Fibroblast of lung (primary cell): ENCODE results near the gene SYTL3. TPM values are rescaled to one million over a fixed set of nuclear protein-coding genes. Genes with fewer than 3 reads are reported as not detected.

ENCODE experiments used
- DNase-seq, 2 donors: peaks; one replicate each; pipeline versions ENCODE4 v3.0.0 to v3.0.0-alpha.2; 2010; ENCODE audit warnings: low read depth in 2 of 2
- H2AFZ ChIP-seq: 2 replicates; pipeline ENCODE4 v1.5.1; 2012; ENCODE audit warnings: low read length, control low read depth, inconsistent platforms
- H3K27ac ChIP-seq: 2 replicates; pipeline ENCODE4 v1.5.1; 2011; ENCODE audit warnings: low read length, control low read depth; ENCODE audit not compliant: insufficient read depth
- H3K27me3 ChIP-seq: 2 replicates; pipeline ENCODE4 v1.5.1; 2011; ENCODE audit warnings: mild to moderate bottlenecking, low read length; ENCODE audit not compliant: control insufficient read depth, insufficient read depth
- H3K36me3 ChIP-seq: 2 replicates; pipeline ENCODE4 v1.5.1; 2011; ENCODE audit warnings: low read length; ENCODE audit not compliant: control insufficient read depth, insufficient read depth
- H3K4me1 ChIP-seq: 2 replicates; pipeline ENCODE4 v1.5.1; 2011; ENCODE audit warnings: low read length; ENCODE audit not compliant: control insufficient read depth, insufficient read depth; ENCODE audit errors: extremely low read depth
- H3K4me2 ChIP-seq: 2 replicates; pipeline ENCODE4 v1.5.1; 2011; ENCODE audit warnings: low read length, control low read depth; ENCODE audit not compliant: insufficient read depth; ENCODE audit errors: extremely low read depth
- H3K4me3 ChIP-seq, 4 experiments: fragments of 200-600 bp in 1 of 4; sonication (generic) in 1 of 4; replicated peaks in 1 of 4; 2 replicates each; pipeline ENCODE4 v1.5.1; 2011 to 2016; ENCODE audit warnings: low read length in 4 of 4, low read depth in 3 of 4, mild to moderate bottlenecking in 3 of 4, control low read depth in 2 of 4, inconsistent platforms in 1 of 4, mixed read lengths in 1 of 4; ENCODE audit not compliant: insufficient read depth in 1 of 4; ENCODE audit errors: control extremely low read depth in 1 of 4
- H3K79me2 ChIP-seq: 2 replicates; pipeline ENCODE4 v1.5.1; 2012; ENCODE audit warnings: mild to moderate bottlenecking, low read length, inconsistent platforms; ENCODE audit not compliant: control insufficient read depth, insufficient read depth
- H3K9ac ChIP-seq: 2 replicates; pipeline ENCODE4 v1.5.1; 2011; ENCODE audit warnings: mild to moderate bottlenecking, low read length, control low read depth; ENCODE audit not compliant: insufficient read depth
- H3K9me3 ChIP-seq: 2 replicates; pipeline ENCODE4 v1.5.1; 2012; ENCODE audit warnings: low read depth, low read length; ENCODE audit not compliant: control insufficient read depth, insufficient read depth
- H4K20me1 ChIP-seq: 2 replicates; pipeline ENCODE4 v1.5.1; 2011; ENCODE audit warnings: low read length; ENCODE audit not compliant: control insufficient read depth, insufficient read depth; ENCODE audit errors: extremely low read depth
- EZH2 ChIP-seq: IDR thresholded peaks from 2 replicates; pipeline ENCODE4 v1.5.1; 2012; ENCODE audit warnings: low read length, control low read depth, mild to moderate bottlenecking; ENCODE audit errors: missing control alignments
- polyA plus RNA-seq, 2 donors: library from polyadenylated mRNA; depleted of rRNA in 1 of 2; stranded (reverse) in 1 of 2; unstranded in 1 of 2; fragments of >200 nt; gene quantifications; 2 replicates each; pipeline ENCODE4 v1.2.1, GENCODE V29; 2011 to 2012; ENCODE audit warnings: missing spikeins in 1 of 2
- total RNA-seq: library from RNA; depleted of rRNA; stranded (reverse); fragments of >200 nt; gene quantifications from 2 replicates; pipeline ENCODE4 v1.2.1, GENCODE V29; 2014
- TF ChIP-seq, protein P1 (sequence below), 2 donors: IDR thresholded peaks in 1 of 2; conservative IDR thresholded peaks in 1 of 2; 1 replicate in 1 of 2; 2 replicates in 1 of 2; pipeline ENCODE4 v1.5.1; 2011 to 2012; ENCODE audit warnings: low read length in 2 of 2, control low read depth in 1 of 2, inconsistent platforms in 1 of 2, low read depth in 1 of 2, mild to moderate bottlenecking in 1 of 2

SYTL3 gene
- total and polyA plus RNA-seq, 2 donors (not counting 1 experiment from before 2014, with no cell fraction given): 0.76 to 4.6 TPM

DNA sequence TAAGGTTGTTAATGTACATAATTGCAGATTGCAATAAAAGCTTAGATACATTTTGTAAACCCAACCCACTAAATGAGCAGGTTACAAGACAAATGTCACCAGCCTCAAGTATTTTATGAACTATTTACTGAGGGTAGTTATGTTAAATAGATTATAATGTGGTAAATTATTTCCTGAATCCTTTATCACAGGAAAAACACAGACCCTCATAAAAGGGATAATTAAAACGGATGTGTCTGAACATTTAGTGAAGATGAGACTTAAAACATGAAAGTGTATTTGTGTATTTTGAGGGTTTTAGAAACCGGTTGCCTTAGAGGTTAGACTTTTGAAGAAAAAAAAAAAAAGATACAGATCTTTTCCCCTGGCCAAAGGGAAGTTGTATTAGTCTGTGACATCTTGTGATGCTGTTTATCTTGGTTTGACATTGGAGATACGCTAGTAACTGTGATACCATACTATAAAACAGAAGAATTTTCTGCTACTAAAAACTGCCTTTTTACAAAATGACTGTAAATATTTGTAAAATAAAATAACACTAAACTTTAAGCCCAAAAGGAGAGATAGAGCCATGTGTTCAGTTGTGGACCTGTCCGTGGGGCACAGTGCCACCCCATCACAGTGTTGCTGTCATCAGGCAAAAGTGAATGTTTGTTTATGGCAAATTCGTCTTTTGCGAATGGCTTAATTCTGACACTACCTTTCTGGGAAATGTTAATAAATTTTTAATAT is 15.0 kb upstream of the SYTL3 start:
- Histone ChIP-seq H3K9ac (no peak overlapping the region), H3K79me2 (peaks cover 19% of the 10 kb centered on the region), H3K27ac (no peak overlapping the region), H3K9me3 (no peaks in the 10 kb centered on the region), H2AFZ (no peak overlapping the region), H3K36me3 (peaks cover 8% of the 10 kb centered on the region), H3K4me3 (no peak overlapping the region), H3K4me2 (no peak overlapping the region), H4K20me1 (no peaks in the 10 kb centered on the region), H3K4me1 (peaks cover 12% of the 10 kb centered on the region), H3K27me3 (no peaks in the 10 kb centered on the region)
- no peak for DNase-seq
- no peak for TF ChIP-seq EZH2
- TF ChIP-seq, protein P1, sequence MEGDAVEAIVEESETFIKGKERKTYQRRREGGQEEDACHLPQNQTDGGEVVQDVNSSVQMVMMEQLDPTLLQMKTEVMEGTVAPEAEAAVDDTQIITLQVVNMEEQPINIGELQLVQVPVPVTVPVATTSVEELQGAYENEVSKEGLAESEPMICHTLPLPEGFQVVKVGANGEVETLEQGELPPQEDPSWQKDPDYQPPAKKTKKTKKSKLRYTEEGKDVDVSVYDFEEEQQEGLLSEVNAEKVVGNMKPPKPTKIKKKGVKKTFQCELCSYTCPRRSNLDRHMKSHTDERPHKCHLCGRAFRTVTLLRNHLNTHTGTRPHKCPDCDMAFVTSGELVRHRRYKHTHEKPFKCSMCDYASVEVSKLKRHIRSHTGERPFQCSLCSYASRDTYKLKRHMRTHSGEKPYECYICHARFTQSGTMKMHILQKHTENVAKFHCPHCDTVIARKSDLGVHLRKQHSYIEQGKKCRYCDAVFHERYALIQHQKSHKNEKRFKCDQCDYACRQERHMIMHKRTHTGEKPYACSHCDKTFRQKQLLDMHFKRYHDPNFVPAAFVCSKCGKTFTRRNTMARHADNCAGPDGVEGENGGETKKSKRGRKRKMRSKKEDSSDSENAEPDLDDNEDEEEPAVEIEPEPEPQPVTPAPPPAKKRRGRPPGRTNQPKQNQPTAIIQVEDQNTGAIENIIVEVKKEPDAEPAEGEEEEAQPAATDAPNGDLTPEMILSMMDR (conservative IDR thresholded peaks at IDR 0.05 in 1 of 2, IDR thresholded peaks at IDR 0.05 in 1 of 2; ENCODE audit: low read depth in 1 of 2, low read length in 2 of 2): no peak

DNA sequence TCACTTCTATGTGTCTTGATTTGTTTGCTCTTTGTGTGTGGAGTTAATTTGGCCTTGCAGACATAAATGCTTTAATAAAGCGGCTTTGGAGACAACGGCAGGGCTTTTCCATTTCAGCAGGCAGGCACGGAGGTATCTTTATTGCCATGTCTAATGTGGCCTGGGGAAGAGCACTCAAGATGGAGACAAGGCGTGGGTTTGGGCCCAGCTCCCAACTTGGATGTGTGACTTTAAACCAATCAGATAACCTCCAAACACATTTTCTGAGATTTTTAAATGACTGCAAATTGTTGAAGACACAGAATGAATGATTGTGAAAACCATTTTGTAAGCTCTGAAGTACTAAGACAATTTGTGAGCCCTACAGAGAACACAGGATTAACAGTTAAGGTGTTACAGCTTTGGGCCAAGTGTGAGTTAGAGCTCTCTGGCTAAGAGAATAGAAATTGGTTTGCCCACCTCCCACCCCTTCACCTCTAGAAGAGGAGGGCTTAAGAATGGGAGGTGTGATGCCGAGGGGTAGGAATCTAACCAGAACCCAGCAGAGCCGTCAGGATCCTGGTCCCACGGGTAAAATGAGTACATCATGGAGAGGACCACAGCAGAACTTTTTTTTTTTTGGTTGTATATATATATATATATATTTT is 14.3 kb upstream of the SYTL3 start:
- no peak for DNase-seq
- Histone ChIP-seq H3K4me2 (no peak overlapping the region), H3K79me2 (peaks cover 26% of the 10 kb centered on the region), H3K36me3 (peaks cover 7% of the 10 kb centered on the region), H2AFZ (no peak overlapping the region), H3K4me3 (no peak overlapping the region), H3K4me1 (peaks cover 12% of the 10 kb centered on the region), H3K9ac (no peak overlapping the region), H3K27ac (no peak overlapping the region), H4K20me1 (no peaks in the 10 kb centered on the region), H3K9me3 (no peaks in the 10 kb centered on the region), H3K27me3 (no peaks in the 10 kb centered on the region)
- TF ChIP-seq, protein P1 (conservative IDR thresholded peaks at IDR 0.05 in 1 of 2, IDR thresholded peaks at IDR 0.05 in 1 of 2; ENCODE audit: low read depth in 1 of 2, low read length in 2 of 2): no peak
- TF ChIP-seq EZH2: no peak

DNA sequence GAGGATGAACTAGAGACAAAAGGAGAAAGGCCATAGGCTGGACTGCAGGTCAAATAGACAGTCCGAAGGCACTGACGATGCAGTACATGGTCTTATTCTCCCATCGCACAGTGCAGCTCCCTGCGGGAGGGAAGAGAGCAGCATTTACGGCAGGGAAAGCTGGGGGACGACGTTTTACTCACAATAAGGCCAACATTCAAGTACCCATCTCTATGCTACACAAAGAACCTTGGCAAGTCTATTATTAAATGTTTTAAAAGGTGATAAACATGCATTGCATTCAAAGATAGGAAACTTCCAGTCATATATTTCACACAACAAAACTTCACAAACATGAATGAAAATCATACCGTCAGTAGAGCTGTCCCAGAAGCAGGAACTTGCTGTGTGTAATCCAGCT is 13.1 kb upstream of the SYTL3 start:
- TF ChIP-seq EZH2: no peak
- TF ChIP-seq, protein P1 (conservative IDR thresholded peaks at IDR 0.05 in 1 of 2, IDR thresholded peaks at IDR 0.05 in 1 of 2; ENCODE audit: low read depth in 1 of 2, low read length in 2 of 2): no peak
- no peak for DNase-seq
- H3K27me3 ChIP-seq: no peaks in the 10 kb centered on the region
- H3K79me2 ChIP-seq: peaks cover 35% of the 10 kb centered on the region
- H3K9ac ChIP-seq: no peak overlapping the region
- H3K9me3 ChIP-seq: no peaks in the 10 kb centered on the region
- peaks cover 7% of the 10 kb centered on the region for H3K36me3 ChIP-seq
- H3K4me3 ChIP-seq: no peak overlapping the region
- H2AFZ ChIP-seq: no peak overlapping the region
- H3K27ac ChIP-seq: no peak overlapping the region
- peaks cover 2% of the 10 kb centered on the region for H3K4me1 ChIP-seq
- H3K4me2 ChIP-seq: no peak overlapping the region
- no peaks in the 10 kb centered on the region for H4K20me1 ChIP-seq
